ENCODE measurements around the gene DTNB.

DNA sequence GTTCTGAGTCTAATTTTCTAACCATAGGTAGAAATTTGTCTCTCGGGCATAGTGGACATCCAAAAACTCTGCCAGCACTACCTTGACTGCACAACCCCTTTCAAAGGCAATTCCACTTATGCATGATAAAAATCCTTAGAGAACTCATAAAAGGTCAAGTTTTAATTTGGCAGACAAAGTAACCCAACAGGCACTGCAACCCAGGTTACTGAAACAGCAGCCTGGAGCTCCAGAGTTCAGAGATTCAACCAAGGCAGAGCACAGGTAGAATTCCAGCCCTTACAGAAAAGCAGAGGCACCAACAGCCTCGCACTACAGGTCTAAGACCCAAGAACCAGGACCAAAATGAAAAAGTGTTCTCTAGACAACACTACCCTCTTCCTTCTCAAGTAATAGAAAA lies 1.8 kb downstream of the DTNB start:
- no peak for TF ChIP-seq POLR2AphosphoS5 (IDR thresholded peaks at IDR 0.05)
- no peak for TF ChIP-seq CTCF (IDR thresholded peaks at IDR 0.05)
- no peak for TF ChIP-seq POLR2A (IDR thresholded peaks at IDR 0.05; ENCODE audit: low read depth)

Measured in esophagus muscularis mucosa (tissue), 3 donors.